ENCODE results near the gene HNRNPA2B1. TPM values are rescaled to one million over a fixed set of nuclear protein-coding genes. Genes with fewer than 3 reads are reported as not detected.
"Not testable (repeated sequence)": the region's sequence is repeated elsewhere in the genome, so short reads cannot be mapped to it uniquely, and the experiment has no call there.

Gene HNRNPA2B1
- total RNA-seq, 1 donor from 2014 or later: 96.5 TPM

- no peak for DNase-seq (ENCODE audit: low spot score)
Observed at GRCh38 chr7:26185131-26185843, 15.3 kb downstream of the HNRNPA2B1 start.

DNA sequence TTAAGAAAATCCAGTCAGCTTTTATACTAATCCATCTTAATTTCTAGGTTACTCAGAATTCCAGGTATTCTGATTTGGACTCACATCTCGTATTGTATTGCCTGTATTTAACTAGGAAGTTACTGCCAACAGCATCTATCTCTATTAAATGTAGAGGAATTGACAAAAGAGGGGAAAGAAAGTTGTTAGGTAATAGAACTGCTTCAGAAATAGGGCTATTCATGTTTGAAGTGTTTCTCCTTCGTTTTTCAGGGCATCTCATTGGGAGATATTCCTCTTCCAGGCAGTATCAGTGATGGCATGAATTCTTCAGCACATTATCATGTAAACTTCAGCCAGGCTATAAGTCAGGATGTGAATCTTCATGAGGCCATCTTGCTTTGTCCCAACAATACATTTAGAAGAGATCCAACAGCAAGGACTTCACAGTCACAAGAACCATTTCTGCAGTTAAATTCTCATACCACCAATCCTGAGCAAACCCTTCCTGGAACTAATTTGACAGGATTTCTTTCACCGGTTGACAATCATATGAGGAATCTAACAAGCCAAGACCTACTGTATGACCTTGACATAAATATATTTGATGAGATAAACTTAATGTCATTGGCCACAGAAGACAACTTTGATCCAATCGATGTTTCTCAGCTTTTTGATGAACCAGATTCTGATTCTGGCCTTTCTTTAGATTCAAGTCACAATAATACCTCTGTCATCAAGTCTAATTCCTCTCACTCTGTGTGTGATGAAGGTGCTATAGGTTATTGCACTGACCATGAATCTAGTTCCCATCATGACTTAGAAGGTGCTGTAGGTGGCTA is 16.1 kb downstream of the HNRNPA2B1 start:
- DNase-seq (ENCODE audit: low spot score): not testable (repeated sequence)

DNA sequence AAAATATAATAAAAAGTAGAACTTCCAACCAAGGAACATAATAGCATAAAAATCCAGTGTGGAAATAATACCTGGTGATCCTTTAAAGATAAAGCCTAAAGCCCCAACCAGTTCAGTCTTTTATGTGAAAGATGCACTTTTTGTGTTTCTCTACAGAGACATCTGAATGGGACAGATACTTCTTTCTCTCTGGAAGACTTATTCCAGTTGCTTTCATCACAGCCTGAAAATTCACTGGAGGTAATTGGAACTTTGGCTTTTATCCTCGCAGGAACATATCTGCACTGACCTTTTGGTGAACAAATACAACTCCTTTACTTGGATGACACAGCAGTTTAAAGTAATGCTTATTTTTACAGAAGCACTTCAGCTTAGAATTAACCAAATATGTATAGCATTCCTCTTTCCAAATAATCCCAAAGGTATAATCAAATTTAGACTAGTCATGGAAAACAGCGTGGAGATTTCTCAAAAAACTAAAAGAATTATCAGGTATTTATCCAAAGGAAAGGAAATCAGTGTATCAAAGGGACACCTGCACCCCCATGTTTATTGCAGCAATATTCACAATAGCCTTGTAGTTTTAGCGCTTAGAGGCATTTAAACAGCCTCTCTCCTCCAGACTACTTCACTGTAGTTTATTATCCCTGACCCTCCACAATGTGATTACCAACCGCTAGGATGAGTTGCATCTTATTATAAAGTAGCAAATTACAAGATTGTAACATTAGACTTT is 16.8 kb downstream of the HNRNPA2B1 start:
- DNase-seq (ENCODE audit: low spot score): no peak

- no peak for DNase-seq (ENCODE audit: low spot score)
Observed at GRCh38 chr7:26182706-26183105, 17.8 kb downstream of the HNRNPA2B1 start.

DNA sequence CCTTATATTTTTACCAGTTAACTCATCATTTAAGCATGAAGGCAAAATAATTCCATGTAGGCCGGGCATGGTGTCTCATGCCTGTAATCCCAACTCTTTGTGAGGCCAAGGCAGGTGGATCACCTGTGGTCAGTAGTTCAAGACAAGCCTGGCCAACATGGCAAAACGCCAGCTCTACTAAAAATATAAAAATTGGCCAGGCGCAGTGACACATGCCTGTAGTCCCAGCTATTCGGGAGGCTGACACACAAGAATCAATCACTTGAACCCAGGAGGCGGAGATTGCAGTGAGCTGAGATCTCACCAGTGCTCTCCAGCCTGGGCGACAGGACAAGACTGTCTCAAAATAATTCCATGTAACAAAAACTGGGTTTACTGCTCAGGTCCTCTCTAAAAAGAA is 18.3 kb downstream of the HNRNPA2B1 start:
- no peak for DNase-seq (ENCODE audit: low spot score)

- DNase-seq (ENCODE audit: low spot score): no peak
Observed at GRCh38 chr7:26181474-26182227, 18.9 kb downstream of the HNRNPA2B1 start.

DNA sequence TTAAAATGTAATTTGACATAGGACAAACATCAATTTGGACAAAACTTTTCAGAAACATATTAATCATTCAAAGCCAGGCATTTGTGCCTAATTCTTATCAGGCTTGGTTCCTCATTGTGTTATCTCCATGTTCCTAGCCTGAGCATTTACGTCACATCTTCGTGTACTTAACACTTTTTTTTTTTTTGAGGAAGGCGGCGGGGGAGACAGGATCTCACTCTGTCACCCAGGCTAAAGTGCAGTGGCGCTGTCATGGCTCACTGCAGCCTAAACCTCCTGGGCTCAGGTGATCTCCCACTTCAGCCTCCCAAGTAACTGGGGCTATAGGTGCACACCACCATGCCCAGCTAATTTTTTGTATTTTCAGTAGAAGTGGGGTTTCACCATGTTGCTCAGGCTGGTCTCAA is 19.8 kb downstream of the HNRNPA2B1 start:
- DNase-seq (ENCODE audit: low spot score): no peak

DNA sequence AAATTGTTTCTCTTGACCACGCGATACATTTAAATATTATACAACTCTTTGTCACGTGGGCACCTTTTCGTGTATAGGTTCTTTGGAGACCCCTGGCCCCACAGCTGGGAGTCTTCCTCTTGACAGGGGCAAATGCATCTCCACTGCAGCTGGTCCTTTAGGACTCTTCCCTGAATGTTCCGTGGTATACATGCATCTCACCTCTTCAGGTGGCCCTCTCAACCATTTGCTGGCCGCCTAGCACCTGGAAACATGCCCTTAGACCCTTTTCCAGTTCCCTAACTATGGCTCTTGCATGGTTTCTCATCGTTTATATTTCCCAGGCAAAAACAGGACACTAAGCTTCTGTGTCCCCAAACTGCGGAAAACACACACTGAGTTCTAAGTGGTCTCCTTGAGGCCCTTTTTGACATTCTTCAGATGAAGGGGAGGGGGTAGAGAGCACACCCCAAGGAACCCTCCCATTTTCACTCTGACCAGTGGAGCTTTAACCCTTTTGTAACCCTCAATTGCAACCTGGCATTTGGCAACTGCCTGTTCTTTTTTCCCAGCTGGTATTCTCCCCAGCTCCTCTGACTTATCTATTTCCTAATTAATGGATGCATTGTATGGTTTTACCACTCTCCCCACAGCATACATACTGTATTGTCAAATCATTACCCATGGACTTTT is 20.6 kb downstream of the HNRNPA2B1 start:
- no peak for DNase-seq (ENCODE audit: low spot score)

GRCh38 chr7:26179422-26179821 is 21.1 kb downstream of the HNRNPA2B1 start:
- DNase-seq (ENCODE audit: low spot score): no peak

- no peak for DNase-seq (ENCODE audit: low spot score)
Observed at GRCh38 chr7:26178272-26178960, 22.1 kb downstream of the HNRNPA2B1 start.

DNA sequence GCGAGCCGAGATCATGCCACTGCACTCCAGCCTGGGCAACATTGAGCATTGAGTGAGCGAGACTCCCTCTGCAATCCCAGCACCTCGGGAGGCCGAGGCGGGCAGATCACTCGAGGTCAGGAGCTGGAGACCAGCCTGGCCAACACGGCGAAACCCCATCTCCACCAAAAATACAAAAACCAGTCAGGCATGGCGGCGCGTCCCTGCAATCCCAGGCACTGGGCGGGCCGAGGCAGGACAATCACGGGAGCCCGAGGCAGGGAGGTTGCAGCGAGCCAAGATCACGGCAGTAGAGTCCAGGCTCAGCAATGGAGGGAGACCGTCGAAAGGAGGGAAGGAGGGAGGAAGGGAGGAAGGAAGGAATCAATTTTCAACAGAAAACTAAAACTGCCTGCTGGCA is 23.3 kb downstream of the HNRNPA2B1 start:
- not testable (repeated sequence) for DNase-seq (ENCODE audit: low spot score)

- not testable (repeated sequence) for DNase-seq (ENCODE audit: low spot score)
Observed at GRCh38 chr7:26176696-26177095, 23.9 kb downstream of the HNRNPA2B1 start.

GRCh38 chr7:26175903-26176302 is 24.6 kb downstream of the HNRNPA2B1 start:
- DNase-seq (ENCODE audit: low spot score): not testable (repeated sequence)

DNA sequence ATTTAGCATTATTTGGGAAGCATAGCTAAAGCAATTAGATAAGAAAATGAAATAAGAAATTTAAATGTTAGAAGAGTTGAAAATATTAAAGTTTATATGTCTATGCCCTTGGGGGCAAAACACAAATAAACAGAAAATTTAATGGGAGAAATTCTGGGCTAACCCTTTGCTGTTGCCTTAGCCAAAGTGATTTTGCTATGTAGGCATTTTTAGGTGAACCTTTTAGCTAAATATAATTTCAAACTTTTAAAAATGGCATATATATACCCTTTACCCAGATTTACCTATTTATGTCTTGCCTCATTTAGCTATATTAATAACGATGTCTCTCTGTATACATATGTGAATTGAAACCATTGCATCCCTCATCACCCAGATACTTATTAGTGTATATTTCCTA is 28.5 kb downstream of the HNRNPA2B1 start:
- DNase-seq (ENCODE audit: low spot score): no peak

GRCh38 chr7:26171601-26172000 is 28.9 kb downstream of the HNRNPA2B1 start:
- no peak for DNase-seq (ENCODE audit: low spot score)

DNA sequence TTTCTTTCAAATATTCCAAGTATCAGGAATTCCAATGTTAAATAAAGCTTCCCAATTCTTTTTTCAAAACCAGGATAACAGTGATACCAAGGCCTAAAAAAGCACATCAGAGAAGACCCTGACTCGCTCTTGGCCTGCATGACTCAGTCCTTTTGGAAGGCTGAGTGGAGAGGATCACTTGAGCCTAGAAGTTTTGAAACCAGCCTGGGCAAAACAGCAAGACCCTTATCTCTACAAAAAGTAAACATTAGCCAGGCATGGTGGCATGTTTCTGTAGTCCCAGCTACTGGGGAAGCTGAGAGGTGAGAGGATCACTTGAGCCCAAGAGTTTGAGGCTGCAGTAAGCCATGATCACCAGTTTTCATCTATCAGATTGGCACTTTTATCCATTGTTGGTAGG is 29.9 kb downstream of the HNRNPA2B1 start:
- DNase-seq (ENCODE audit: low spot score): no peak

DNA sequence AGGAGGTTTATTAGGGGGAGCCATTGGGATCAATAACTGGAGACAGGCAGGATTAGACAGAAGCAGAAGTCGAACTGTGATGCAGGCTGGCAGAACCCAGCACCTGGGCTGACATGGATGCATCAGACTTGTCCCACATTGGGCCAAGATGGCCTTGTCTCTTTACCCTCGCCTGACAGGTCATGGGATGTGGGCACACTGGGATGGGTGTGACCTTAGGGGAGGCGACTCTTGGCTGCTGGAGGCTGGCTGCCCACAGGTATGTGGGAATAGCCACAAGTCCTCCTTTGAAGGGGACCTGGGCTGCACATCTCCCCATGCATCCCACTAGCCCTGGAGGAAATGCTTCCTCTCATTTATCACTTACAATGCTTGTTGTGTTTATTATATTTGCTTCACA is 31.3 kb downstream of the HNRNPA2B1 start:
- no peak for DNase-seq (ENCODE audit: low spot score)

- no peak for DNase-seq (ENCODE audit: low spot score)
Observed at GRCh38 chr7:26168458-26169023, 32.0 kb downstream of the HNRNPA2B1 start.

DNA sequence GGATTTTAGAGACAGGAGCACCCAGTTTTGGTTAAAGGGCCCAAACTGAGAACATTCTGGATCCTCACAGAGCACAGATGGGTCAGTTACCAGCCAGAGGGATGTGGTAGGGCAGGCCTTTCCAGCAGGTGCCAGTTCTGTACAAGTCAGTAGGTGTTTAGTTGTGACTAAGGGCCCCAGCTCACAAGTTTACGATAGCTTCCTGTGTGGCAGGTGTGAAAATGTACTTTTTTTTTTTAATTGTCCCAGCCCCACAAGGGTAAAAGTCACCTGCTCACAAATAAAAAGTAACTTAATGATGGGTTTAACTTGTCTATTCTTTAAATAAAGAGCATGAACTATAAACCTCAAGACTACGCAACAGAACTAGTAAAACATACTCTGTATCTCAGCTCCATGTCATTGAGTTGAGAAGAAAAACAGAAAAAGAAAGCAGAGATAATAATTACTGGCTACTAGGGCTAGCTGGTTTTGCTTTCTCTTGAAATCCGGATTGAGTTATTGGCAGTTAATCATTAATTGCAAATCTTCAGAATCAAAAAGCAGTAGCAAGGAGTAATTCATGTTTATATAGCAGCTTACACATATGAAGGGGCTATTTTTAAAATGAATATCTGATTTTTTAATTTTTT is 33.1 kb downstream of the HNRNPA2B1 start:
- DNase-seq (ENCODE audit: low spot score): no peak
